Effector CD4-positive, alpha-beta T cell (primary cell): Measurements from ENCODE around the gene CA12.
"Not testable (repeated sequence)": the region's sequence is repeated elsewhere in the genome, so short reads cannot be mapped to it uniquely, and the experiment has no call there.

Experiments
- DNase-seq: peaks from one replicate; pipeline ENCODE4 v3.0.0-alpha.2; 2020

CA12 gene

DNA sequence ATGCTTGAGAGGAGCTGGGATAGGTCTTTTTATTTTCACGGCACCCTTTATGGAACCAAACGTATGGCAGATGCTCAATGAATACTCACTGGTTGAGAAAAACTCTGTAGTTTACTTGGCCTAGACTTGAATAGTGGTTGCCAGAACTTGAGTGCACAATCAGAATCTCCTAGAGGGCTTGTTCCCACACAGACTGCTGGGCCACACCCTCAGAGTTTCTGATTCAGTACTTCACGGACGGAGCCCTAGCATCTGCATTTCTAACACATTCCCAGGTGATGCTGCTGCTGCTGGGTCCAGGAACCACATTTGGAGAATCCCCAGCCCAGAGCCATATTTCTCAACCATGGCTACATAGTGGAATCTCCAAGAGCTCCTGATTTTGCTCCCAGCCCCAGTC lies 24.6 kb downstream of the CA12 start:
- DNase-seq, result no peak

DNA sequence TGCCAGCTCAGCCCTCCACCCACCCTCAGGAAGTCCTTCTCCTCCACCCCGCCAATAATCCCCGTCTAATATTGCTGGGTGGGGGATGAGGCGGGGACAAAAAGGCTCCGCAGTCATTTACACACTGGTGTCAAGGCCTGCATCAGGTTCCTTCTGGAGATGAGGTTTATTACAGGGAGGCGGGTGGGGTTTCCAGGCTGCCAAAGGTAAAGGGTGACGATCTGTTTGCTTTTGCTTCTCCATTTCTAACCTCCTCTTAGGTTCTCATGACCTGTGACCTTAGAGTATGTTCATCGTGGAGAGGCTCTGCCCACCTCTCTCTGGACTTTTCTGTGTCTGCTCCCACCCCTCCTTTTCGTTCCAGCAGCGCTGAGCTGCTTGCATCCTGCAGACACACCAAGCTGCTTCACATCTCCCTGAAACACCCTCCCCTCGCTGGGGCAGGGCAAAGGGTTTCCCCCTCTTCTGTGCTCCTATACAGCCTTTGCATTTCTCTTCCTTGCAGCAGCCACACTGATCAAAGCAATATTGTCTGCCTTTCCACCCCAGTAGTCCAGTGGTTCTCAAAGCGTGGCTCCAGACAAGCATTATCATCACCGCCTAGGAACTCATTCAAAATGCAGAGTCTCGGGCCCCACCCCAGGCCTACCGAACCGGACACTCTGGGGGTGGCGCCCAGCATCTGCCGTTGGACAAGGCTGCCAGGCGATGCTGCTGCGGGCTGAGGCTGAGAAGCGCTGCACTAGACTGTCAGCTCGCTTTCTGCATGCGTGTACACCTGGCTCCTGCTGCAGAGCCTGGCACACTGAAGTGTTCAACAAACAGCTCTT lies 26.6 kb downstream of the CA12 start:
- no peak for DNase-seq

DNA sequence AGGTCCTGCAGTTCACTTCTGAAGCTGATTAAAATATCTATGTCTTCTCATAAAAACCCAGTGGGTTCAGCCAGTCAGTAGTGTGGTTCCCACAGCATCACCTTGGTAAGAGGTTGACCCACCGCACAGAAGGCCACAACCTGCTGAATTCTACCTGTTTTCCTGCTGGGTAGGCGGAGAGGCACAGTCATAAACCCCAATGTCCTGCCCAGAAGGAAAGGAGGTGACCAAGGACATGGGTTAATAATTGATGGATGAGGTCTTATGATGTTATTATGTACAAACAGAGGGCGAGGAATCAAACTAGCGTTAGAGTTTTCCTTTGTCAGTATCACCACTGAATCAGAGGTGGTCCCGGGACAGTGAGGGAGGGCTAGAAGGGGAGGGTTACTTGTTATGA lies 27.8 kb downstream of the CA12 start:
- DNase-seq, result no peak

DNA sequence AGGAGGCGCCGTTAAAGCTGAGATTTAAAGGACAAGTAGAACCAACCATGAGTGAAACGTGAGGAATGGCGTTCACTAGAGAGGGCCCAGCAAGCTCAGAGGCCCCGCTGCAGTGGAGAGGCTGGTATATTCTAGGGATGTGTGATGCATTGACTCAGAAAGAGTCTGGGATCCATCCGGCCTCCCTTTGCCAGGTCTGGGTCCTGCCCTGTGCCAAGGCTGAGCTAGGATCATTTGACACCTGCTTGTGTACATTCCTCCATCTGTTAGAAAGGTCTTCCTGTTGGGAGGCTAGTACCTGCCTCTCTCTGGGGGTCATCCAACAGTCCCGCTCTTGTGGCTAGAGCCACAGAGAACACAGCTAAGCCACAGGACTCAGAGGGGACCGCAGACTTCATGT lies 28.4 kb downstream of the CA12 start:
- no peak for DNase-seq

DNA sequence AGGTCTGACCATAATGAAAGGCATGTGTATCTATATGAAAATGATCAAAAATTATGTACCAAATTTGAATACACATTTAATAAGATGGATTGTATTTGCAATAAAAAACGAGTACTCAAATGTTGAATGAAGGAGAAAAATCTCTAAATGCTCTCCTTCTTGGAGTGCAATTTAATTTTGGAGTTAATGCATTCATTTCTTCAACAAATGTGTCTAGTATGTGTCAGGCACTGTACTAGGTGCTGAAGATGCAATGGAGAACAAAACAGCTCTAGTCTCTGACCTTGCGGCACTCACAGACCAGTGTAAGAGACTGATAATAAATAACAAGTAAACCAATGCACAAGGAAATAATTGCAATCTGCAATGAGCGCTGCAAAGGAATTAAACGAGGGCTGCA lies 28.8 kb downstream of the CA12 start:
- no peak for DNase-seq

DNA sequence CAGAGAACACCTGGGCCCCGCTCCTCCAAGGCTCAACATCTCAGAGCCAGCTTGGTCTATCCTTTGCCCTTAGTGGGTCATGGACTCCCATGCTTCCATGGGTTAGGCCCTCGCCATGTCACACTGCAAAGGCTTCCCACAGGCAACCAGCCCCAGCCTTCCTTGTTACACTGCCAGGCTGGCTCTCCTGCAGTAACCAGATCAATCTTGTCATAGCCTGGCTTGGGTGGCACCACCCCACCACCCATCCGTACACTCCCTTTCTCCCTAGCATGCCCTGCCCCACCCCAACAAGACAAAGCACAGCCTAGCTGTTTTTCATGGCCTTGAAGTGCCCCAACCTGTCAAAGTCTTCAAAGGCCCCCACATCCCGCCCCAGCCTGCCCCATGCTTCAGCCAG lies 30.5 kb downstream of the CA12 start:
- DNase-seq, result no peak

DNA sequence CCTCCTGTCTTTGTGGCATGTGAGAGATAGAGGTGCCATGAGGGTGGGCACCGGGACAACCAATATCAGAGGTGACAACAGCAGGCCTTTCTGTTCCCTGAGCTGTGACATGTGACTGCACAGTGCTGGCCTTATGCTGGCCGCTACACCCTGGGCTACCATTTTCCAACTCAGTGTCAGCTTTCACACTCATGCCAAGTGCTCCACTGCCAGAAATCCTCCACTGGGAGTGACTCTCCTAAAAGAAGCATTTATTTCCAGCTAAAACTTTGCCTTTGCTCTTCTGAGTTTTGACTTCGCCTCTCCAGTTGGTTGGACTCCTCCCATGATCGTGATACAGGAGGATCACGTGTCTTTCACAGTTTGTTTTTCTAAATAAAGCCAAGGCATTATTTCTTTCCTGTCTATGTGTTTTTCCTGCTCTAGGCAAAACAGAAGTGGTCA lies 31.4 kb downstream of the CA12 start:
- no peak for DNase-seq

DNA sequence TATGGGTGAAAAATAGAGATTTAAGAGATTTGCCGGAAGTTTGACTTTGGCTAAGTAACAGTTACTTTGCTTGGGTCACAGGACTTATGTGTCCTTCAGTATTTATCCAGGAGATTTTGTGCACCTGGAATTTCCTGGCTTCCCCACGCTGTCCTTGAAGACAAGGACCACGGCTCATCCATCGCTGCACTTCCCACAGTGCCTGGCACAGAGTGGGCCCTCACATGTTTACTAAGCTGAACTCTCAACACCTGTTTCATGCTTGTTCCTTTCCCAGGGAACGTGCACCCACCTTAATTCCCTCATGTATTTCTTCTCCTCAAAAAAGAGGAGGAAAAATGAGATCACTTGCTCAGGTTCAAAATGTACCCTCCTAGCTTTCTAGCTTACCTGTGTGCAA lies 32.0 kb downstream of the CA12 start:
- DNase-seq, result no peak

DNA sequence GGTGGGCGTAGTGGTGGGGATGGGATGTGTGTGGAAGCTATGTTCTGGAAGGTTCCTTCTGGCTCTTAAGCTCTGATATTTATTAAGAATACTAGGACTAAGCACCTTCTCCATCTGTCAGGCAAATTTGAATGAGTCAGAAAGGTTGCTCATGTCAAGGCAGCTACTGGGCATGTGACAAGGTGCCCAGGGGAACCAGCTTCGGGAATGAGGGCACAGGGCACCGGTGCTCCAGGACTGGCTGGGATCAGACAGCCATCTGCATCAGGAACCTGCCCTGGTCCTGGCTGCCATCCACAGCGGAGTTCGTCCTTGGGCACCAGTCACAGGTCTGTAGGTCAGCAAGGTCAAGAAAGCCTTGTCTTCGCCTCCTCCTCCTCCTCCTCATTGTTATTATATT lies 32.5 kb downstream of the CA12 start:
- DNase-seq, result no peak

DNA sequence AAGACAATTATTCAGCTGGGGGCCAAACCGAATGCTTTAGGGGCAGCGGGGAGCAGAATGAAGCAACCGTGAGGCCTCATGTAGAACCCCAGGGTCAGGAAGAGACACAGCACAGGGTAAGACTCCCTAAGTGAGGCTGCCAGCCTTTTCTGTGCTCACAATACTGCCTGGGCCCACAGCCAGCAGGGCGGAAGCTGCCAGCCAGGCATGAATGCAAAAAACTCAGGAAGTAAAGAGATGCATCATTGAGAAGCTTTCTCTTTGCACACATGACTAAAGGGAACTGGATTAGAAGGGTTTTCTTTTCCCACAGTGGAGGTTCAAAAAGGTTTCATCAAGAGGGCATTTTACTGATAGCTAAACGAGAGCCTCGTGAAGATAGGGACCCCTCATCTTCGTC lies 33.3 kb downstream of the CA12 start:
- DNase-seq, result no peak

DNA sequence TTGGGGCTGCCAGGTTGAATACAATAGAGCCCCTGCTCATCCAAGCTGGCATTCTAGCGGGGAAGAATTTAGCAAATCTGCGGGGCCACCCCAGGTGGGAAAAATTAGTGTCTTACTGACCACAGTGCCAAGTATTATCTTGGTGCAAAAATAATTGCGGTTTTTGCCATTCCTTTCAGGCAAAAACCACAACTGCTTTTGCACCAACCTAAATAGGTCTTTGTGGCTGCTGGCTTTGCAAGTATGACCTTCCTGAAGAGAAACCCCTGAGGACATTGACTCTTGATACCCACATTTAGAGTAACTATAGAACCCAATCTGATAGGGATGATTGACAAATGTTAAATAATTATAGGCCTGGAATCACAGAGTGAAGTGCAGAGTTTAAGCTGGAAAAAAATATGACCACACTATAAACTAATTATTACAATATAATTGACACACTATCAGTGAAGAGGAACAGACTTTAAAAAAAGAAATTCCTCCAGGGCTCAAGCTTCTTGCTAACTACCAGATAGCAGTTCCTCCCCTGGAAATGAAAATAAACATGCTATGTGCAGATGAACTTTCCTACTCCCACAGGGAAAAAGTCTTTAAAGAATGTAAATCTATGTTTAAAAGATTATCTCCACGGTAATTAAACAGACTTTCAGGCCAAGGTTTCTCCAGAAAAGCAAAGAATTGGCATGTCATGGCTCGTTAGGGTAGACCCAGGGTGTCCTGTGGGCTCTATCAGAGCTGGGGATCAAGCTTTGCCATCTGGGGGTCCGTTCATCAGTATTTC lies 34.4 kb downstream of the CA12 start:
- no peak for DNase-seq

DNA sequence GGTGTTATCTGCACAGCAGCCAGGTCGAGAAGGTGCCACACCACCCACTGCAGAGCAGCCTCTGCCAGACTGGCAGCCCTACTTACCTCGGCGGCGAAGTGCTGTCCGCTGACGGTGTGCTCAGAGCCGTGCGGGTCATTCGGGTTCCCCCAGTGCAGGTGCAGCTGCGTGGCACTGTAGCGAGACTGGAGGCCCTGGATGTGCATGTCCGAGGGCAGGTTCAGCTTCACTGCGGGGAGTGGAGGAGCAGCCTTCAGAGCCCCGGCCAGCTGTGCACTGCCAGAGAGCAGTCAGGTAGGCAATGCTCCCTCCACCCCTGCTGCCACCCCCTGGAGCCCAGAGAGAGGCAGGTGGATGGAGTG lies 36.3 kb downstream of the CA12 start:
- no peak for DNase-seq

DNA sequence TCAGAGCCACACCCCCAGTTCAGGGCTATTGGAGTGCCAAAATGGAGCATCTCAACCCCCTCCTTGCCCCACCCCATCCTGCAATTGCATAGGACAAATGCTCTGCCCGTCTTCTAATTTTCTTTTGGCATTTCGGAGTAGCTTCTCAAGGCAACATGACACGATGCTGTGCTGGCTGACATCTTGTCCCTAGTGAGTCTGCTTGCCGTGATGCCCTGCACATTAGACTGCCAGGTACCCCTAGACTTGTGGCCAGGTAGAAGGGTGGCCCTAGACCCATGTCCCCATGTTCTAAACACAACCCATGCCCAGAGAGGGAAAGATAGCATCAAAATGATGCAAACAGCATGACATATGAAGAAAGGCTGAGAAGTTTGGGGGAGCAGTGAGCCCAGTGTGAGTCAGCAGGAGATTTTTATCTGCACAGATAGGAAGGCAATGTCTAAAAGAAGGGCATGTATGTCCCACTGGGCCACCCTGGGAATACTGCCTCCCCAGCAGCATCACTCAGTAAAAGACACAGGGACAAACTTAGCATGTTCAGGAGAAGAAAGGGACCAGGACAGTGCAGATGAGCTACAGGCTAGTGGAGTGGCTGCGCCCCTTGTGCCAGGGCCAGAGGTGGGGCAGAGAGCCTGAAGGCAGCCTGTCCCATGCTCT lies 36.8 kb downstream of the CA12 start:
- no peak for DNase-seq

DNA sequence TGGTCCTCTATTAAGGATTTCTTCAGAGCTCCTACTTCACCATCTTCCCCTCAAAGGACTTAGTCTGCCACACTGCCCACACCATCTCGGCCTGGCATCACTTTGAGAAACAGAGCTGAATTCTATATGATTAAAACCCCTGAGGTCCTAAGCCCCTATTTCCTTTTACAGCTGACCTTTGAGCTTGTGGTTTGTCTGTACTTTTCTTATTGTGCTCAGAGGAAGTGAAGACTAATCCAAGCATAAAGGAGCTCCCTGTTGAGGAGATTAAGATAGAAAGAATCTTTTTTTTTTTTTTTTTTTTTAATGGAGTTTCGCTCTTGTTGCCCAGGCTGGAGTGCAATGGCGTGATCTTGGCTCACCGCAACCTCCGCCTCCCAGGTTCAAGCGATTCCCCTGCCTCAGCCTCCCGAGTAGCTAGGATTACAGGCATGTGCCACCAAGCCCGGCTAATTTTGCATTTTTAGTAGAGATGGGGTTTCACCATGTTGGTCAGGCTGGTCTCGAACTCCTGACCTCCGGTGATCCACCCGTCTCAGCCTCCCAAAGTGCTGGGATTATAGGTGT lies 38.6 kb downstream of the CA12 start:
- DNase-seq, result not testable (repeated sequence)

DNA sequence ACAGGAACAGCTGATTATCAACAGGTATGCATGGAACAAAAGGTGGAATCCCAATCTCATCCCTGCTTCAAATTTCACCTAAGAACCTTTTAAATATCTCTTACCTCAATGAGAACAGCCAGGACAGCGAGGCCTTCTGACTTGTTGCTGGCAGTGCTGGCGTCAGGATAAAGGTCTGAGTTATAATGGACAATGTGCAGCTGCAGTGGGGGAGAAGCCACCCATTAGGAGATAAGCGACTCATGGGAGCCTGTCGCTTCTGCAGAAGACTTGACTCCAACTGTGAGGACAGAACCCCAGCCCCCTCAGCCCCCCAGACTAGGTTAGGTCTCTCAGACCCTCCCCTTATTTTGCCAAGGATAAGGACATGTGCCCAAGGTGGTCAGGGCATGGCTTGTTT lies 39.7 kb downstream of the CA12 start:
- DNase-seq, result no peak

DNA sequence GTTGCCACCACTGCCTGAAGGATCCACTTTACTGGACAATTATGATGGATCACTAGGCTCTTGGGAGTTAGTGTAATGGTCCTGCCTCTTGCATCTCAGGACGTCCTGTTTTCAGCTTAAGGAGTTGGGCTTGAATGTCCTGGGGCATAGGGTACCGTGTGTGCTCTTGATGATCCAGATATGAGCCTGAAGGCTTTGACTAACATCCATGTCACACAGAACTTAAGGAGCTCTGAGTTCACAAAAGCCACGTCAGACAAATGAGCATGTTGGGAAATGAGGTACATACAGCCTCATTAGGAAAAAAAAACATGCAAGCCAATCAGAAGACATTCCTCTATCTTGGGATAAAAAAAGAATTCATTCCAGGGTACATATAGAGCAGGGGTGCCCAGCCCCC lies 40.8 kb downstream of the CA12 start:
- no peak for DNase-seq

DNA sequence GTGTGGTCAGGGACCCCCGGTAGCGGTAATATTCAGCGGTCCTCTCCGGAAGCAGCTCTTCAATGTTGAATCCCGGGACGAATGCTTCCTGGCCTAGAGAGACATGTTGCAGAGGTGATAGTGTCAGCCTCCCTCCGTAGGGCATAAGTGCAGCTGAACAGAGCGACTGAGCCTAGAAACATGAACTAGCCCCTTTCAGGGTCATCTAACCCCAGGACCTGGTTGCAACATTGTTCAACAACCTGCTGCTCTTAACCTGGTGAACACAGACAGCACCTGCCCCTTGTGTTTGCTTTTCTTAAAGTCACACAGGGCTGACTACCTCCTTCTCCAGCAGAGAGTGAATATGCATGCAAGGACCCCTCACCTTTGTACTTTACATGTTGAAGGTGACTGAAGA lies 41.3 kb downstream of the CA12 start:
- no peak for DNase-seq

DNA sequence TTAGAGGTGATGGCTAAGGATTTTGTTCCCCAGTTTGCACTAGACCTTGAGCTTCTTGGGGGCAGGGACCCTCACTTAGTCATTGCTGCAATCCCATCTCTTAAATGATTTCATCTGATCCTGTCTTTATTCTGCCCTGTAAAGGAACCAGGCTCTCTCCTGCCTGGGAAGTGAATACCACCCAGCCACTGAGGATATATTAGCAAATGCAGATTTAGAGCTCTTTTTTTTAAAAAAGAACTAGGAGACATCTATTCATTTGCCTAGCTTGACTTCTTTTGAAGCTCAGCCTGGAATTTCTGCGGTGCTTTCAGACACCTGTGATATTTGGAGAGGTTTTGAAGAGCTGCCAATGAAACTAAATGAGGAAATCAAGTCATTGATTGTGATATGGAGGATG lies 41.8 kb downstream of the CA12 start:
- no peak for DNase-seq

DNA sequence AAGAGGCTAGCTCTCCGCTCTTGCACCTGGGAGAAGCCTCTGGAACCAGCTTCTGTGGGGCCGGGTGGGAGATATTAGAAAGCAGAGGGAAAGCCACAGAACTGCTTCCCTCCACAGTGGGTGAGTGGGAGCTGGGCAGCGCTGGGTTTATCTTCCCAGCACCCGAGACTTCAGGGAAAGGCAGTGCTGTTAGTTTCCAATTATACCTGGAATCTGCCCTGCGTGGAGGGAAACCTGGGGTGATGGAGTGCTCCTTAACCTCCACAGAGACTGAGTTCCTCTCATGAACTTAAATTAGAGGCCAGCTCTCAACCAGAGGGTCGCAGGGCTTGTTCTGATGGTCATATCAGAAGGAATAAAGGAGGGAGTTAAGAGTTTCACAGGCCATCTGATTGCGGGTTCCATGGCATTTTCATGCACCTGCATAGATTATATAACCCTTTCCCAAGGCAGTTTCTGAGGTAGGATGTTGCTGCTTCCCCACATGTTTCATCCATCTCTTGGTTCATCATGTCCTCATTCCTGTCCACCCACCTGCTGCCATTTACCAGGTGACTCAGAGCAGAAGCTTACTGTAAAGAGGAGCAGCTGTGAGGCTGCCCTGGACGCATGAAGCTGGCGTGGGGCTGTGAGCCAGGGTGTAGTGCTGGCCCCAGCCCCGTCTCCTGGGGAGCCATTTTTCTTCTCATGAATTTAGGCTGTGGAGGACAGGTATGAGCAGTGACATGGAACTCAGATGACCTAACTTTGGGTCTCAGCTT lies 42.5 kb downstream of the CA12 start:
- DNase-seq, result no peak

DNA sequence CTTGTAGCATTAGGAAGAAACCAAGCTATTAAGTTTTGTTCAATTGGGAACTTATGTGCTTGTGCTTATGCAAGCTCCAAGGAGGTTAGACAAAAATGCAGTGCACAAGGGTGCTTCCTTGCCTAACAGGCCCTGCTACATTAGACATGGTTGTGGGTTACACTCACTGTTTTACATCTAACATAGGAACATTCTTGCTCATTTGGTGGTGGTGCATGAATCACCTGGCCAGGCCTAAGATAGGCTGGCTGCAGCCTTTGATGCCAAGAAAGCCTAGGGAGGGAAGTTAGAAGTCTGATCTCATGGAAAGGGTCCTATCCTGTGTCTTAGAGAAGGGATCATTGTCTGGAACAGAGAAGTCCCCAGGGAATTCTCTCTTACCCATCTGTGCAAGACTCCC lies 43.5 kb downstream of the CA12 start:
- no peak for DNase-seq

DNA sequence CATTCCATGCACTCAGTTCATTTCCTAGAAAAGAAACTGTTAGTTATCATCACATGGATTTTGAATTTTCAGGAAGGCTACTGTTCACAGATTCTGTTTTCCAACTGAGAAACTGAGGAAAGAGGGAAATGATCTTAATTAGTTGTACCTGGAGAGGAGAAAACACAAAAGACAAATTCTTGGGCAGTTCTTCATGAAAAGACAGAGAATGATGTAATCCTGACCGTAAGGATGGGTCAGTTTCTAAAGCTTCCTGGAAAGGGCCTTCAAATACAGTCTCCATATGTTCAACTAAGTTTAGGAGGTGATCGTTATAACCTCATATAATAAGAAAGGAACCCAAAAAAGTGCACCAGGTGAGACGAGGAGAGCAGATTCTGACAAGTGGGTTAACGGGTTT lies 44.6 kb downstream of the CA12 start:
- no peak for DNase-seq

DNA sequence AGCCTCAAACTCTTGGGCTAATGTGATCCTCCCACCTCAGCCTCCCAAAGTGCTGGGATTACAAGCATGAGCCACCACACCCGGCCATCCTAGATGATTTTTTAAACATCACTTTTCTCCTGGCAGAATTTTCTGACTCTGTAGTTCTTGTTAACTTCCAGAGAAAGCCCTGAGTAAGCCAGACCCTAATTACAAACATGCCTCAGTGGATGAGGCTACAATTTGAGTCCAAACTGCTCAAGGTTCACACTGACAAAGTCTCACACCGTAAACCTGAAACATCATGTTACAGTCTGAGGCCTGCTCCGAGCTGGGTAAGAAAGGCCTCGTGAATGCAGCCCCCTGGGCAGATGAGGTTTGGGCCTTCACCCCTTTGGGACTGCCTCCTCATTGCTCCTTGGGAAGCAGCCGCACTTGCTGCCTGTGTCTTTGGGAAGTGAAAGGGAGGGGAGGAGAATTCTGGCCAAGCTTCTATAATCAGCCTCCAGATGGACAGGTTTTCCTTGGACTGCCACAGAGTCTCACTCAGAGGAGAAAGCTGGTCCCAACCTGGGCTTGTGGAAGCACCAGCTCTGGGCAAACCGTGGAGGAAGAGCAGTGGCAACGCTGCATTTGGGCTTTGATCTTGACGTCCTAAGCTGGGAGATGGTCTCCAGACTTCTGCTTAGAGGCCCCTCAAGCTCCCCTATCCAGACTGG lies 46.0 kb downstream of the CA12 start:
- no peak for DNase-seq
